ENCODE results near the gene CC2D2A.

DNA sequence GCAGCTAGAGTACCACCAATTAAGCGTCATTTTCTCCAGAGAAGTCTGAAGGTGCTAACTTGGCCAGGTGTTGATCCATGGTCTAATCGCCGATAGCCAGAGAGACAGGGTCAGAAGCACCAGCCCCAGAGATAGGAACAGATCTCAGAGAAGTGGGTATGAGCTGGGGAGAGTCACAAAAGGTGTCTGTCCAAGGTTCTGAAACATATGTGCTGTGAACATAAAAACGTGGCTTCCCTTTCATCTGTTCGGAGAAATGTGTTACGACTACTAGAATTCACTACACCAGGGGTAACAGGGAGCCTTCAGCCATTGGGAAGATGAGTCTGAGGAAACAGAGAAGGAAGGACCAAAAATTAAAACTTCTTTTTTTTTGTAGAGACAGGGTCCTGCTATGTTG is 94.2 kb downstream of the CC2D2A start:
- no peak for TF ChIP-seq POLR2A (IDR thresholded peaks at IDR 0.05; ENCODE audit: extremely low read depth, insufficient read length)
- TF ChIP-seq, protein P1, sequence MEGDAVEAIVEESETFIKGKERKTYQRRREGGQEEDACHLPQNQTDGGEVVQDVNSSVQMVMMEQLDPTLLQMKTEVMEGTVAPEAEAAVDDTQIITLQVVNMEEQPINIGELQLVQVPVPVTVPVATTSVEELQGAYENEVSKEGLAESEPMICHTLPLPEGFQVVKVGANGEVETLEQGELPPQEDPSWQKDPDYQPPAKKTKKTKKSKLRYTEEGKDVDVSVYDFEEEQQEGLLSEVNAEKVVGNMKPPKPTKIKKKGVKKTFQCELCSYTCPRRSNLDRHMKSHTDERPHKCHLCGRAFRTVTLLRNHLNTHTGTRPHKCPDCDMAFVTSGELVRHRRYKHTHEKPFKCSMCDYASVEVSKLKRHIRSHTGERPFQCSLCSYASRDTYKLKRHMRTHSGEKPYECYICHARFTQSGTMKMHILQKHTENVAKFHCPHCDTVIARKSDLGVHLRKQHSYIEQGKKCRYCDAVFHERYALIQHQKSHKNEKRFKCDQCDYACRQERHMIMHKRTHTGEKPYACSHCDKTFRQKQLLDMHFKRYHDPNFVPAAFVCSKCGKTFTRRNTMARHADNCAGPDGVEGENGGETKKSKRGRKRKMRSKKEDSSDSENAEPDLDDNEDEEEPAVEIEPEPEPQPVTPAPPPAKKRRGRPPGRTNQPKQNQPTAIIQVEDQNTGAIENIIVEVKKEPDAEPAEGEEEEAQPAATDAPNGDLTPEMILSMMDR (IDR thresholded peaks at IDR 0.05; ENCODE audit: low read depth, low read length): no peak
- TF ChIP-seq, protein P2, sequence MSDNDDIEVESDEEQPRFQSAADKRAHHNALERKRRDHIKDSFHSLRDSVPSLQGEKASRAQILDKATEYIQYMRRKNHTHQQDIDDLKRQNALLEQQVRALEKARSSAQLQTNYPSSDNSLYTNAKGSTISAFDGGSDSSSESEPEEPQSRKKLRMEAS (IDR thresholded peaks at IDR 0.05; ENCODE audit: low read depth, low read length): no peak
